Osteocyte (in vitro differentiated cells): ENCODE measurements around the gene RECQL. TPM values are rescaled to one million over a fixed set of nuclear protein-coding genes. Genes with fewer than 3 reads are reported as not detected.

Experiments used
- DNase-seq: peaks from one replicate; pipeline ENCODE4 v3.0.0; 2021; ENCODE audit warnings: mixed read lengths; ENCODE audit not compliant: unreplicated experiment; ENCODE audit errors: extremely low spot score
- H3K27ac Mint-ChIP-seq: one replicate; pipeline ENCODE4 v1.8.0; 2021; ENCODE audit warnings: mild to moderate bottlenecking, mixed read lengths; ENCODE audit not compliant: unreplicated experiment
- H3K27me3 Mint-ChIP-seq: one replicate; pipeline ENCODE4 v1.8.0; 2021; ENCODE audit warnings: mixed read lengths; ENCODE audit not compliant: unreplicated experiment
- H3K36me3 Mint-ChIP-seq: one replicate; pipeline ENCODE4 v1.8.0; 2021; ENCODE audit warnings: mixed read lengths; ENCODE audit not compliant: unreplicated experiment
- H3K4me1 Mint-ChIP-seq: one replicate; pipeline ENCODE4 v1.8.0; 2021; ENCODE audit warnings: mixed read lengths; ENCODE audit not compliant: unreplicated experiment
- H3K4me3 Mint-ChIP-seq: one replicate; pipeline ENCODE4 v1.8.0; 2021; ENCODE audit warnings: mild to moderate bottlenecking, moderate library complexity, mixed read lengths; ENCODE audit not compliant: unreplicated experiment
- H3K9me3 Mint-ChIP-seq: one replicate; pipeline ENCODE4 v1.8.0; 2021; ENCODE audit warnings: mixed read lengths; ENCODE audit not compliant: unreplicated experiment
- CTCF ChIP-seq: fragments of 200-600 bp; sonication (generic); IDR thresholded peaks from 2 replicates; pipeline ENCODE4 v1.5.0; 2021; ENCODE audit warnings: antibody characterized with exemption, mild to moderate bottlenecking, moderate library complexity
- total RNA-seq: library from RNA; stranded (reverse); gene quantifications from 2 replicates; pipeline ENCODE4 v1.2.1, GENCODE V29; 2021

The RECQL gene
- total RNA-seq, 1 donor from 2014 or later, result 40.7 TPM

DNA sequence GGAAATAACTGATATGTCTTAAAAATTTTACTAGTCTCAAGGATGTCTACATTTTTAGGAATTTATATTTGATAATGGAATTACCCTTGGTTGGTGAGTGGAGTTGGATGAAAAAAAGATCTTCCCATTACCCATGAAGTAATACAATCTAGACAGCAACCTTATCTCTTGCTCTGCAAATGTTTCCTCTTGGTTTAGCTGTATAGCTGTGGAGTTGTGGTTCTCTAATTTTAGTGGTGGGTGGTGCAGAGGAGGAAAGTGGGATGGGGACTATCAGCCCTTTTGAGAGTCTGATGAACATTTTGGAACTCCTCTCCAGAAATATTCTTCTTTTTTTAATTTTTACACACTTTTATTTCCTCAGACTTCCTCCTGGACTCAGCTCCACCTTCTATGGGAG lies 41.7 kb upstream of the RECQL start:
- TF ChIP-seq CTCF, result no peak
- Mint-ChIP-seq H3K36me3 (no peaks in the 10 kb centered on the region), H3K9me3 (no peaks in the 10 kb centered on the region), H3K4me1 (no peaks in the 10 kb centered on the region), H3K4me3 (no peak overlapping the region), H3K27ac (no peak overlapping the region), H3K27me3 (no peaks in the 10 kb centered on the region)
- no peak for DNase-seq

DNA sequence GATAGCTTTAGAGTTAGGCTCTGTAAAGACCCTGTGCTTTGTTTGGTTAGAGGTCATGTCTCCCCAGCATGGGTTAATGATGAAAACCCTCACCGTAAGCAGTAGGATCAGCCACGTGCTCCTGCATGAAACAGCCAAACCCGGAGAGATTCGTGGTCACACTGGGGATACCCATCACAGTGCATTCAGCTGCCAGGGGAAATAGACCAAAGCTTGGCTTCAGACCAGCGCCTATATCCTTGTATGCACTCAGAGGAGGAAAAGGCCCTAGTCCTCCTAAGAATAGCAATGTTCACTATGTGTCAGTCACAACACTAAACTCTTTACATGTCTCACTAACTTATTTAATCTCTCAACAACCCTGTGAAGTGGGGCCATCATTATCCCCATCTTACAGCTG lies 41.0 kb upstream of the RECQL start:
- H3K36me3 Mint-ChIP-seq, result no peaks in the 10 kb centered on the region
- TF ChIP-seq CTCF, result no peak
- H3K4me1 Mint-ChIP-seq, result no peaks in the 10 kb centered on the region
- H3K4me3 Mint-ChIP-seq, result no peak overlapping the region
- DNase-seq, result no peak
- H3K27me3 Mint-ChIP-seq, result no peaks in the 10 kb centered on the region
- no peaks in the 10 kb centered on the region for H3K9me3 Mint-ChIP-seq
- no peak overlapping the region for H3K27ac Mint-ChIP-seq

- no peak overlapping the region for H3K27ac Mint-ChIP-seq
- no peaks in the 10 kb centered on the region for H3K36me3 Mint-ChIP-seq
- H3K9me3 Mint-ChIP-seq, result no peaks in the 10 kb centered on the region
- DNase-seq, result no peak
- no peaks in the 10 kb centered on the region for H3K27me3 Mint-ChIP-seq
- H3K4me3 Mint-ChIP-seq, result no peak overlapping the region
- no peaks in the 10 kb centered on the region for H3K4me1 Mint-ChIP-seq
- TF ChIP-seq CTCF, result no peak
Measured at GRCh38 chr12:21541773-21542172, 40.3 kb upstream of the RECQL start.

GRCh38 chr12:21539797-21540196 lies 38.4 kb upstream of the RECQL start:
- no peak overlapping the region for H3K27ac Mint-ChIP-seq
- no peaks in the 10 kb centered on the region for H3K4me1 Mint-ChIP-seq
- H3K4me3 Mint-ChIP-seq, result no peak overlapping the region
- H3K9me3 Mint-ChIP-seq, result no peaks in the 10 kb centered on the region
- no peak for TF ChIP-seq CTCF
- H3K27me3 Mint-ChIP-seq, result no peaks in the 10 kb centered on the region
- no peak for DNase-seq
- H3K36me3 Mint-ChIP-seq, result no peaks in the 10 kb centered on the region

DNA sequence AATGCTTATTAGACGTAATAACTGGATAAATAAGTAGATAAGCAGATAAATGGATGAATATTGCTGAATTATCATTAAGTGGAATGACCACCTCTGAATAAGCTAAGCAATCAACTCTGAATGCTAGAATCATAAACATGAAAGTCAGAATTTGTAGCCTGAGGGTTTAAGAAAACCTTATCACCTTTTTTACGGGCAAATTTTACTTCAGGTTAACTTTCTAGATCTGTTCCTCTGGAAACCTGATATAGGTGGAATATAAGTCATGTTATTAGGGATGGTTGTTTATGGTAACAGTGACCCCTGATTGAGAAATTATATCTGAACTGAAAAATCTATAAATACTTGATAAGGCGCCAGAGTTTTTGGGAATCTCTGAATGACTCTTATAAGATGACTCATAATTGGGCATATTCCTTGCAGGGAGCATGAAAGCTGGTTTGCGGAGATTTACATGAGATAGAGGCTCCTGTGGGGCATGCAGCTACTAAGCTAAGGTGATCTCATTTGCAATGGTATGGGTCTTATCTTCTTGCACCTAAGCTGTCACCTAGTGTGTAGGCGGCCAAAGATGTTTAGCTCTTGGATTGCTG lies 36.7 kb upstream of the RECQL start:
- Mint-ChIP-seq H3K9me3 (no peaks in the 10 kb centered on the region), H3K4me1 (no peaks in the 10 kb centered on the region), H3K4me3 (no peak overlapping the region), H3K27ac (no peak overlapping the region), H3K36me3 (no peaks in the 10 kb centered on the region), H3K27me3 (no peaks in the 10 kb centered on the region)
- no peak for DNase-seq
- no peak for TF ChIP-seq CTCF
